H1 (cell line): Measurements from ENCODE around the gene TCEA2. TPM values are rescaled to one million over a fixed set of nuclear protein-coding genes. Genes with fewer than 3 reads are reported as not detected.
A peak's percentile ranks its signal among the peaks of the same experiment; 100 is the strongest.

Experiments
- CTCF ChIA-PET: fragments of 300-600 bp; sonication (Branson Sonifier 250); formaldehyde crosslinking; loops from one replicate; lab custom pipeline; 2021; ENCODE audit not compliant: partially characterized antibody; lab: Charles Lee
- POLR2A ChIA-PET: fragments of 300-600 bp; sonication (Branson Sonifier 250); formaldehyde crosslinking; loops from one replicate; lab custom pipeline; 2021; ENCODE audit warnings: inconsistent platforms; ENCODE audit not compliant: partially characterized antibody; lab: Charles Lee
- DNase-seq, 2 experiments: peaks; one replicate each; pipeline versions ENCODE4 v3.0.0 to v3.0.0-alpha.2; 2010 to 2022; ENCODE audit warnings: low spot score in 2 of 2, low read depth in 1 of 2, mixed read lengths in 1 of 2
- FAIRE-seq: peaks from 2 replicates; lab custom pipeline; 2011; peaks lifted over from hg19 to GRCh38; lab: Jason Lieb, UNC
- H2AFZ ChIP-seq: 2 replicates; pipeline ENCODE4 v1.8.1; 2012; ENCODE audit warnings: low read length, inconsistent platforms
- H2AK5ac ChIP-seq: 2 replicates; pipeline ENCODE4 v1.6.1; 2013; ENCODE audit warnings: low read depth, low read length
- H2BK120ac ChIP-seq: replicated peaks from 2 replicates; pipeline ENCODE3; 2013; ENCODE audit warnings: low read depth, low read length, inconsistent platforms
- H2BK12ac ChIP-seq: 2 replicates; pipeline ENCODE4 v1.6.1; 2013; ENCODE audit warnings: low read depth, low read length
- H2BK15ac ChIP-seq: 2 replicates; pipeline ENCODE4 v1.6.1; 2013; ENCODE audit warnings: low read length
- H2BK20ac ChIP-seq: 2 replicates; pipeline ENCODE4 v1.6.1; 2013; ENCODE audit warnings: low read length
- H2BK5ac ChIP-seq: 2 replicates; pipeline ENCODE4 v1.6.1; 2013; ENCODE audit warnings: low read depth, low read length
- H3K14ac ChIP-seq: 2 replicates; pipeline ENCODE4 v1.6.1; 2013; ENCODE audit warnings: inconsistent platforms; ENCODE audit not compliant: insufficient read length
- H3K18ac ChIP-seq: 2 replicates; pipeline ENCODE4 v1.6.1; 2013; ENCODE audit warnings: low read length; ENCODE audit errors: extremely low read depth
- H3K23ac ChIP-seq: 2 replicates; pipeline ENCODE4 v1.6.1; 2013; ENCODE audit warnings: inconsistent platforms; ENCODE audit not compliant: insufficient read length
- H3K23me2 ChIP-seq: 2 replicates; pipeline ENCODE4 v1.6.1; 2013; ENCODE audit warnings: low read depth, low read length
- H3K27ac ChIP-seq: 2 replicates; pipeline ENCODE4 v1.6.1; 2011; ENCODE audit warnings: low read depth, low read length, inconsistent platforms
- H3K27me3 ChIP-seq, 4 experiments: replicated peaks in 1 of 4; 1 replicate in 1 of 4; 2 replicates in 3 of 4; pipeline versions ENCODE4 v1.6.1 to v1.8.1; 2011 to 2013; ENCODE audit warnings: low read length in 3 of 4, mild to moderate bottlenecking in 3 of 4, inconsistent platforms in 2 of 4, mixed read lengths in 2 of 4, moderate library complexity in 1 of 4; ENCODE audit not compliant: control insufficient read depth in 3 of 4, insufficient read depth in 3 of 4; ENCODE audit errors: extremely low read depth in 1 of 4
- H3K36me3 ChIP-seq, 4 experiments: 2 replicates each; pipeline versions ENCODE4 v1.6.1 to v1.8.1; 2011 to 2013; ENCODE audit warnings: mild to moderate bottlenecking in 4 of 4, low read length in 3 of 4, moderate library complexity in 2 of 4, control low read depth in 1 of 4, inconsistent platforms in 1 of 4; ENCODE audit not compliant: insufficient read depth in 4 of 4, control insufficient read depth in 2 of 4
- H3K4ac ChIP-seq: replicated peaks from 2 replicates; pipeline ENCODE3; 2013; ENCODE audit warnings: low read length, low read depth, mixed read lengths, inconsistent platforms; ENCODE audit not compliant: insufficient read length
- H3K4me1 ChIP-seq, 4 experiments: replicated peaks in 1 of 4; 1 replicate in 1 of 4; 2 replicates in 3 of 4; pipeline versions ENCODE4 v1.6.1 to v1.8.1; 2011 to 2013; ENCODE audit warnings: low read length in 3 of 4, inconsistent platforms in 2 of 4, mixed read lengths in 1 of 4; ENCODE audit not compliant: insufficient read depth in 4 of 4, control insufficient read depth in 3 of 4
- H3K4me2 ChIP-seq, 2 experiments: 2 replicates each; pipeline versions ENCODE4 v1.6.1 to v1.8.1; 2011 to 2013; ENCODE audit warnings: low read depth in 2 of 2, low read length in 2 of 2, control low read depth in 1 of 2, inconsistent platforms in 1 of 2, mild to moderate bottlenecking in 1 of 2; ENCODE audit not compliant: insufficient read depth in 1 of 2
- H3K4me3 ChIP-seq, 4 experiments: fragments of 200-600, 300-600 bp in 1 of 4; sonication (generic), shearing (Covaris generic), sonication (Bioruptor Twin) in 1 of 4; 2 replicates each; pipeline versions ENCODE4 v1.5.1 to v1.8.1; 2011 to 2016; ENCODE audit warnings: low read length in 4 of 4, low read depth in 3 of 4, control low read depth in 2 of 4, inconsistent platforms in 2 of 4, mild to moderate bottlenecking in 2 of 4, mixed read lengths in 1 of 4, moderate library complexity in 1 of 4; ENCODE audit not compliant: insufficient read depth in 2 of 4; ENCODE audit errors: extremely low read depth in 1 of 4
- H3K56ac ChIP-seq: replicated peaks from 2 replicates; pipeline ENCODE3; 2013; ENCODE audit warnings: low read depth, mild to moderate bottlenecking, mixed read lengths, low read length, inconsistent platforms; ENCODE audit not compliant: insufficient read length
- H3K79me1 ChIP-seq: 2 replicates; pipeline ENCODE4 v1.6.1; 2013; ENCODE audit warnings: low read depth, low read length, control low read depth
- H3K79me2 ChIP-seq, 2 experiments: 2 replicates each; pipeline versions ENCODE4 v1.6.1 to v1.8.1; 2012 to 2013; ENCODE audit warnings: low read length in 2 of 2, mild to moderate bottlenecking in 2 of 2, inconsistent platforms in 1 of 2; ENCODE audit not compliant: insufficient read depth in 2 of 2, control insufficient read depth in 1 of 2
- H3K9ac ChIP-seq, 4 experiments: replicated peaks in 1 of 4; 1 replicate in 1 of 4; 2 replicates in 3 of 4; pipeline versions ENCODE4 v1.6.1 to v1.8.1; 2011 to 2013; ENCODE audit warnings: low read depth in 3 of 4, low read length in 3 of 4, control low read depth in 2 of 4, mild to moderate bottlenecking in 2 of 4, moderate library complexity in 2 of 4, inconsistent platforms in 1 of 4; ENCODE audit errors: extremely low read depth in 1 of 4
- H3K9me3 ChIP-seq, 2 experiments: 2 replicates each; pipeline versions ENCODE4 v1.6.1 to v1.8.1; 2012 to 2013; ENCODE audit warnings: mild to moderate bottlenecking in 2 of 2, moderate library complexity in 2 of 2, control low read depth in 1 of 2, inconsistent platforms in 1 of 2, low read depth in 1 of 2, low read length in 1 of 2, mixed read lengths in 1 of 2; ENCODE audit not compliant: insufficient read depth in 2 of 2
- H4K20me1 ChIP-seq, 2 experiments: replicated peaks in 1 of 2; 2 replicates each; pipeline versions ENCODE3 to v1.8.1; 2011 to 2013; ENCODE audit warnings: inconsistent platforms in 2 of 2, low read length in 2 of 2, mild to moderate bottlenecking in 1 of 2; ENCODE audit not compliant: insufficient read depth in 2 of 2, control insufficient read depth in 1 of 2
- H4K5ac ChIP-seq: 2 replicates; pipeline ENCODE4 v1.6.1; 2013; ENCODE audit warnings: low read length, low read depth, mixed read lengths, inconsistent platforms; ENCODE audit not compliant: insufficient read length
- H4K8ac ChIP-seq: 2 replicates; pipeline ENCODE4 v1.8.0; 2013; ENCODE audit warnings: mild to moderate bottlenecking, moderate library complexity, low read length, inconsistent platforms; ENCODE audit not compliant: insufficient read depth; ENCODE audit errors: extremely low read depth
- H4K91ac ChIP-seq: replicated peaks from 2 replicates; pipeline ENCODE3; 2013; ENCODE audit warnings: low read length, mixed read lengths, inconsistent platforms; ENCODE audit not compliant: insufficient read length
- SIX5 ChIP-seq: IDR thresholded peaks from 2 replicates; pipeline ENCODE4 v1.6.1; 2011; ENCODE audit warnings: mild to moderate bottlenecking, low read depth, low read length
- WGBS, 2 experiments: shearing (Covaris generic) in 1 of 2; methylation state at CpG; one replicate each; pipeline versions ENCODE4 v1.1.6 to v1.1.7; 2013 to 2015; ENCODE audit warnings: low lambda C conversion rate in 2 of 2, mixed read lengths in 2 of 2, inconsistent platforms in 1 of 2, low coverage in 1 of 2, missing lambda C conversion rate in 1 of 2; ENCODE audit not compliant: insufficient replicate concordance in 2 of 2, insufficient coverage in 1 of 2, insufficient read length in 1 of 2; ENCODE audit errors: extremely low coverage in 1 of 2, missing lambda C conversion rate in 1 of 2; 5-methylcytosine and 5-hydroxymethylcytosine counted together
- polyA plus RNA-seq, 7 experiments: library from polyadenylated mRNA; depleted of rRNA in 3 of 7; stranded (reverse) in 5 of 7; unstranded in 2 of 7; fragments of >200 nt in 5 of 7; fragments of 200-250 nt in 2 of 7; gene quantifications; 1 replicate in 5 of 7; 2 replicates in 1 of 7; 4 replicates in 1 of 7; pipeline versions ENCODE4 v1.2.1 to v1.2.3, GENCODE V29; 2011 to 2013; ENCODE audit warnings: missing spikeins in 2 of 7, mixed read lengths in 2 of 7
- total RNA-seq: library from RNA; stranded (reverse); fragmentation: NEBNext Ultra II Directional; extraction: Animal tissue kit (Norgen Biotek cat#: 25700); gene quantifications from 2 replicates; pipeline ENCODE4 v1.2.1, GENCODE V29; 2021

TCEA2 gene
- total and polyA plus RNA-seq, 2 of the 8 experiments (the other 6 are each of a cell fraction or from before 2014, with no cell fraction given), result 41.4 to 42.3 TPM

DNA sequence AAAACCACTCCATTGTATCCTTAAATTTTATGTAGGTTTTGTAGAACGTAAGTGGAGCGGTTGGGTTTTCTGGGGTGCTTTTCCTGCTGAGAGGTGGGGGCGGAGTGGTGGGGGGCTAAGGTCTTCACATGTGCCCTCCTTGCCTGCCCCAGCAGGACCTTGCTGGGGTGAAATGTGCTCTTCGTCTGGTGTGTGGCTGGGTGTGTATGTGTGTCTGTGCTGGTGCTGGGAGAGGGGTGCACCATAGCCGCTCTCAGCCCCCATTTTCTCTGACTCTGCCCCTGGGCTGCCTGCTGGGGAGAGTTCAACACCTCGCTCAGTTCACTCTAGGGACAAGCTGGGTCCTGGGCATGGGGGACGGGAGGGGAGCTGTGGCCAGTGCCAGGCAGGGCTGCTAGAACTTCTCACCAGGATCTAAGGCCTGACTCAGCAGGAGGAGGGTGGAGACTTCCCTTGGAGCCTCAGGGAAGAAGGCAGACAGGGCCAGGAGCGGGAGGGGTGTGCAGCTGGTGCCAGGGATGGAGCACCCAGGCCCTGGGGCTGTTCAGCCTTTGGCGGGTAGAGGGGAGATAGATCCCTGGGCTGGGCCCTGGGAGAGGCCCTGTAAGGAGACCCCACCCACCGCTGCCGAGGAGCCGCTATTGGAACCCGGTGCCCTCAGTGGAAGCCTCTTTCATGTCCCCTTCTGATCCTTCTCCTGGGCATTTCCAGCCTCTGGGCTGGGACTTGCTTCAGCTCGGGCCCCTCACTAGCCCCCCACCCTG, 18.3 kb upstream of the TCEA2 start:
- H3K36me3 ChIP-seq, result peaks cover 0 to 10% (median 0%) of the 10 kb centered on the region in 4 experiments; a peak in 1 of 8 replicates
- H2AFZ ChIP-seq, result no peak overlapping the region
- H4K8ac ChIP-seq, result no peak overlapping the region; the same call in 1 of the 2 replicates
- ChIA-PET CTCF (interaction anchor here (0.7 to 2.7 kb wide), 6 partner anchors 9 to 76 kb away, joined by 3 to 9 read pairs (median 6); partner anchors contain the start of genes OPRL1 and PRPF6), POLR2A (interaction anchor here (1.3 to 2.3 kb wide), 4 partner anchors 9 to 75 kb away, joined by 3 to 8 read pairs (median 4); no protein-coding TSS in a partner anchor)
- no peak overlapping the region for H3K56ac ChIP-seq
- no peaks in the 10 kb centered on the region for H3K79me2 ChIP-seq
- H3K4me2 ChIP-seq, result no peak overlapping the region
- H3K4me3 ChIP-seq, result no peak overlapping the region
- 87% methylated on average over 14 of the region's 14 CpGs; no CpG with 5 or more reads in 1 of the 2 experiments for WGBS, 2 experiments
- peaks cover 4% of the 10 kb centered on the region; the same call in 1 of the 2 replicates for H3K23me2 ChIP-seq
- H2BK15ac ChIP-seq, result peak overlapping the region; percentile 6; the same call in 1 of the 2 replicates
- 0 out of 2 replicates have a peak overlapping the region, but pooled peaks have one; percentile 6 for H2BK5ac ChIP-seq
- H3K23ac ChIP-seq, result no peak overlapping the region
- H3K14ac ChIP-seq, result no peak overlapping the region
- H3K4ac ChIP-seq, result no peak overlapping the region
- peak overlapping the region; percentile 77; the same call in 1 of the 2 replicates for H2BK12ac ChIP-seq
- no peaks in the 10 kb centered on the region for H3K79me1 ChIP-seq
- H2AK5ac ChIP-seq, result 0 out of 2 replicates have a peak overlapping the region, but pooled peaks have one; percentile 28
- DNase-seq (no peak), FAIRE-seq (no peak)
- H4K91ac ChIP-seq, result no peak overlapping the region
- no peak overlapping the region for H3K9ac ChIP-seq
- H3K27ac ChIP-seq, result no peak overlapping the region
- H3K9me3 ChIP-seq, result no peaks in the 10 kb centered on the region
- peaks cover 0 to 20% (median 8%) of the 10 kb centered on the region in 4 experiments; a peak in 6 of 7 replicates for H3K4me1 ChIP-seq
- H3K27me3 ChIP-seq, result peaks cover 47 to 84% (median 79%) of the 10 kb centered on the region in 4 experiments
- H2BK120ac ChIP-seq, result no peak overlapping the region
- H2BK20ac ChIP-seq, result no peak overlapping the region
- H4K5ac ChIP-seq, result no peak overlapping the region
- H3K18ac ChIP-seq, result no peak overlapping the region
- H4K20me1 ChIP-seq, result no peaks in the 10 kb centered on the region
- TF ChIP-seq SIX5, result no peak
